Measurements from ENCODE around the gene ALPK1. TPM values are rescaled to one million over a fixed set of nuclear protein-coding genes. Genes with fewer than 3 reads are reported as not detected.

ALPK1 gene
- total RNA-seq, 1 experiment from 2014 or later = 0.17 TPM

GRCh38 chr4:112386071-112386470, 88.9 kb downstream of the ALPK1 start:
- Histone ChIP-seq H4K91ac (ENCODE audit: insufficient read length, low read depth, low read length) (no peak overlapping the region), H3K56ac (ENCODE audit: insufficient read length, low read depth, low read length) (no peak overlapping the region), H4K20me1 (ENCODE audit: control insufficient read depth, insufficient read depth, insufficient read length) (no peaks in the 10 kb centered on the region), H4K5ac (ENCODE audit: insufficient read length, low read depth, low read length) (no peak overlapping the region), H3T11ph (ENCODE audit: low read length) (no peak overlapping the region), H4K8ac (replicated peaks; ENCODE audit: insufficient read length, low read depth, low read length) (no peak overlapping the region), H3K18ac (ENCODE audit: insufficient read length, low read depth, low read length) (no peak overlapping the region), H3K79me2 (ENCODE audit: insufficient read depth, low read length) (no peaks in the 10 kb centered on the region), H3K4me1 (ENCODE audit: insufficient read depth, low read length) (no peaks in the 10 kb centered on the region; the same call in 1 of the 2 replicates), H2BK12ac (ENCODE audit: insufficient read length, low read depth, low read length) (no peak overlapping the region), H3K9me3 (ENCODE audit: control insufficient read depth, low read depth, low read length) (no peaks in the 10 kb centered on the region), H2BK15ac (ENCODE audit: low read depth, low read length) (no peak overlapping the region), H2AFZ (ENCODE audit: low read length) (no peak overlapping the region), H3K4me2 (ENCODE audit: insufficient read depth, insufficient read length, low read length) (no peak overlapping the region), H3K27ac (ENCODE audit: insufficient read length, low read depth, low read length) (no peak overlapping the region), H2BK20ac (ENCODE audit: low read depth, low read length, poor library complexity, severe bottlenecking) (no peak overlapping the region), H3K4ac (ENCODE audit: low read depth, low read length) (no peak overlapping the region), H3K23ac (ENCODE audit: insufficient read length, low read depth, low read length) (no peak overlapping the region), H2BK5ac (ENCODE audit: insufficient read length, low read length) (no peak overlapping the region), H3K23me2 (ENCODE audit: insufficient read length, low read depth, low read length, poor library complexity, severe bottlenecking) (no peaks in the 10 kb centered on the region), H3K27me3 (ENCODE audit: insufficient read depth, low read length) (no peaks in the 10 kb centered on the region), H3K14ac (ENCODE audit: insufficient read depth, low read length) (no peak overlapping the region), H2BK120ac (ENCODE audit: low read depth, low read length, poor library complexity, severe bottlenecking) (no peak overlapping the region), H3K79me1 (ENCODE audit: insufficient read depth, low read depth, low read length, poor library complexity, severe bottlenecking) (no peaks in the 10 kb centered on the region), H3K9ac (ENCODE audit: extremely low read depth, insufficient read length, low read length) (no peak overlapping the region), H2AK5ac (ENCODE audit: insufficient read length, low read length) (no peak overlapping the region)
- no peak for DNase-seq
- H3K9me3 Mint-ChIP-seq = no peaks in the 10 kb centered on the region
- WGBS (ENCODE audit: extremely low coverage, insufficient read length, low lambda C conversion rate) = no CpG with 5 or more reads among the region's 4 CpGs
- peaks cover 15% of the 10 kb centered on the region for H3K27me3 Mint-ChIP-seq (ENCODE audit: low read depth)
- no peak overlapping the region for H3K4me3 Mint-ChIP-seq
- H3K27ac Mint-ChIP-seq = no peak overlapping the region
- H3K4me1 Mint-ChIP-seq = peaks cover 4 to 16% of the 10 kb centered on the region in 2 experiments
- no peaks in the 10 kb centered on the region for H3K36me3 Mint-ChIP-seq (ENCODE audit: insufficient read depth in 1 of 3, low read depth in 3 of 3)
- no peak for TF ChIP-seq CTCF (conservative IDR thresholded peaks at IDR 0.05)

All from H9 (cell line).